Mesenchymal stem cell (in vitro differentiated cells and primary cell): ENCODE results near the gene LDLRAP1.
A peak's percentile ranks its signal among the peaks of the same experiment; 100 is the strongest.

ENCODE experiments used
- DNase-seq: peaks from one replicate; pipeline ENCODE4 v3.0.0-alpha.2; 2013
- H2AFZ ChIP-seq: one replicate; pipeline ENCODE4 v1.6.1; 2013; ENCODE audit warnings: low read depth, mild to moderate bottlenecking, control low read depth, inconsistent platforms, low read length, moderate library complexity
- H2AK5ac ChIP-seq: 2 replicates; pipeline ENCODE4 v1.6.1; 2013; ENCODE audit warnings: low read length, moderate library complexity, mild to moderate bottlenecking, inconsistent platforms; ENCODE audit not compliant: severe bottlenecking
- H2BK120ac ChIP-seq: one replicate; pipeline ENCODE4 v1.6.1; 2013; ENCODE audit warnings: low read depth, mild to moderate bottlenecking, inconsistent platforms, low read length, moderate library complexity
- H2BK12ac ChIP-seq, 2 experiments: one replicate each; pipeline ENCODE4 v1.6.1; 2013; ENCODE audit warnings: inconsistent platforms in 2 of 2, low read length in 2 of 2, mild to moderate bottlenecking in 2 of 2, moderate library complexity in 2 of 2, control low read depth in 1 of 2
- H2BK15ac ChIP-seq: one replicate; pipeline ENCODE4 v1.6.1; 2013; ENCODE audit warnings: mild to moderate bottlenecking, low read depth, inconsistent platforms; ENCODE audit not compliant: poor library complexity, severe bottlenecking
- H2BK5ac ChIP-seq: 2 replicates; pipeline ENCODE4 v1.6.1; 2013; ENCODE audit warnings: low read depth, mild to moderate bottlenecking, low read length, control low read depth, inconsistent platforms; ENCODE audit not compliant: poor library complexity, severe bottlenecking
- H3K14ac ChIP-seq, 2 experiments: one replicate each; pipeline ENCODE4 v1.6.1; 2013; ENCODE audit warnings: inconsistent platforms in 2 of 2, low read length in 2 of 2, control low read depth in 1 of 2, mild to moderate bottlenecking in 1 of 2, moderate library complexity in 1 of 2
- H3K18ac ChIP-seq, 2 experiments: one replicate each; pipeline ENCODE4 v1.6.1; 2013; ENCODE audit warnings: inconsistent platforms in 2 of 2, low read length in 2 of 2, control low read depth in 1 of 2, low read depth in 1 of 2, mild to moderate bottlenecking in 1 of 2
- H3K23ac ChIP-seq, 2 experiments: one replicate each; pipeline ENCODE4 v1.6.1; 2013; ENCODE audit warnings: inconsistent platforms in 2 of 2, low read length in 2 of 2, mild to moderate bottlenecking in 2 of 2, moderate library complexity in 2 of 2, control low read depth in 1 of 2
- H3K27ac ChIP-seq: 2 replicates; pipeline ENCODE4 v1.5.1; 2013; ENCODE audit warnings: mild to moderate bottlenecking, moderate library complexity, low read length, control low read depth, inconsistent platforms; ENCODE audit not compliant: poor library complexity, severe bottlenecking
- H3K27me3 ChIP-seq, 2 experiments: 2 replicates each; pipeline versions ENCODE4 v1.6.1 to v1.7.0; 2013; ENCODE audit warnings: low read length in 2 of 2, mild to moderate bottlenecking in 2 of 2, moderate library complexity in 2 of 2, control low read depth in 1 of 2, inconsistent platforms in 1 of 2; ENCODE audit not compliant: control insufficient read depth in 1 of 2, insufficient read depth in 1 of 2
- H3K36me3 ChIP-seq, 2 experiments: 2 replicates each; pipeline versions ENCODE4 v1.6.1 to v1.7.0; 2013; ENCODE audit warnings: low read length in 2 of 2, control low read depth in 1 of 2, inconsistent platforms in 1 of 2, low read depth in 1 of 2, mild to moderate bottlenecking in 1 of 2; ENCODE audit not compliant: insufficient read depth in 2 of 2, control insufficient read depth in 1 of 2
- H3K4ac ChIP-seq, 2 experiments: one replicate each; pipeline ENCODE4 v1.6.1; 2013; ENCODE audit warnings: inconsistent platforms in 2 of 2, low read length in 2 of 2, mild to moderate bottlenecking in 2 of 2, moderate library complexity in 2 of 2, control low read depth in 1 of 2, low read depth in 1 of 2
- H3K4me1 ChIP-seq: 2 replicates; pipeline ENCODE4 v1.6.1; 2013; ENCODE audit warnings: low read depth, low read length, control low read depth; ENCODE audit not compliant: control insufficient read depth, insufficient read depth
- H3K4me2 ChIP-seq: 2 replicates; pipeline ENCODE4 v1.6.1; 2013; ENCODE audit warnings: low read length, mild to moderate bottlenecking, inconsistent platforms; ENCODE audit not compliant: poor library complexity, severe bottlenecking
- H3K4me3 ChIP-seq, 2 experiments: 2 replicates each; pipeline versions ENCODE4 v1.5.1 to v1.7.0; 2013; ENCODE audit warnings: low read length in 2 of 2, mild to moderate bottlenecking in 2 of 2, control low read depth in 1 of 2, low read depth in 1 of 2; ENCODE audit not compliant: insufficient read depth in 1 of 2
- H3K79me1 ChIP-seq: replicated peaks from 2 replicates; pipeline ENCODE4 v1.6.1; 2013; ENCODE audit warnings: mild to moderate bottlenecking, control low read depth, low read length, inconsistent platforms; ENCODE audit not compliant: poor library complexity, severe bottlenecking
- H3K9ac ChIP-seq: 2 replicates; pipeline ENCODE4 v1.7.0; 2013; ENCODE audit warnings: mild to moderate bottlenecking, low read length, moderate library complexity
- H3K9me3 ChIP-seq: 2 replicates; pipeline ENCODE4 v1.7.0; 2013; ENCODE audit warnings: mild to moderate bottlenecking, low read length; ENCODE audit not compliant: control insufficient read depth
- H4K8ac ChIP-seq: one replicate; pipeline ENCODE4 v1.6.1; 2013; ENCODE audit warnings: inconsistent platforms, mild to moderate bottlenecking, low read length, moderate library complexity
- H4K91ac ChIP-seq: one replicate; pipeline ENCODE4 v1.6.1; 2013; ENCODE audit warnings: mild to moderate bottlenecking, low read length, inconsistent platforms
- WGBS: methylation state at CpG from one replicate; pipeline ENCODE4 v1.1.7; 2013; ENCODE audit warnings: mixed read lengths; 5-methylcytosine and 5-hydroxymethylcytosine counted together

LDLRAP1 gene

DNA sequence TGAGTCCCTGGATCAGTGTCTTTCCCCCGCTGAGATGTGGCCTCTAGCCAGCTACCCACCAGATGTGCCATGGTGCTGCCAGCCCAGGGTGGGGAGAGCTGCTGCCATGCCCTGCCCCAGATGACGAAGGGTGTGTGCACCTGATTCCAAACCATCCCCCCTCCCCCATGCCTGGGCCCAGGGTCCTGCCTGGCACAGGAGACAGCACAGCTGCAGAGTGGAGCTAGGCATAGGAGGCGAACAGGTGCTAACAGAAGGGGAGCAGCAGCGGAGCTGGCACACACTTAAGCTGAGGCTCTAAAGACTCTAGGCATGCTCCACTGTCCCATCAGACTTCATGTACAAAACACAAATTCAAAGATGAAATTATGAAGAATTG lies 9.0 kb upstream of the LDLRAP1 start:
- Histone ChIP-seq H3K36me3 (no peaks in the 10 kb centered on the region), H3K4ac (no peak overlapping the region), H3K79me1 (no peaks in the 10 kb centered on the region), H3K4me2 (no peak overlapping the region), H4K91ac (peak overlapping the region; percentile 2), H2AK5ac (no peak overlapping the region), H3K4me1 (peaks cover 8% of the 10 kb centered on the region), H3K27ac (no peak overlapping the region), H3K9me3 (no peaks in the 10 kb centered on the region), H3K23ac (no peak overlapping the region), H2AFZ (no peak overlapping the region), H2BK12ac (no peak overlapping the region), H2BK15ac (no peak overlapping the region), H3K9ac (no peak overlapping the region), H3K27me3 (peaks cover 6 to 28% of the 10 kb centered on the region in 2 experiments), H3K4me3 (peak overlapping the region in 1 of 2 experiments; percentile 1), H4K8ac (no peak overlapping the region), H3K14ac (no peak overlapping the region), H3K18ac (no peak overlapping the region), H2BK5ac (no peak overlapping the region), H2BK120ac (no peak overlapping the region)
- WGBS, result 100% methylated on average over 4 of the region's 4 CpGs
- DNase-seq, result no peak

DNA sequence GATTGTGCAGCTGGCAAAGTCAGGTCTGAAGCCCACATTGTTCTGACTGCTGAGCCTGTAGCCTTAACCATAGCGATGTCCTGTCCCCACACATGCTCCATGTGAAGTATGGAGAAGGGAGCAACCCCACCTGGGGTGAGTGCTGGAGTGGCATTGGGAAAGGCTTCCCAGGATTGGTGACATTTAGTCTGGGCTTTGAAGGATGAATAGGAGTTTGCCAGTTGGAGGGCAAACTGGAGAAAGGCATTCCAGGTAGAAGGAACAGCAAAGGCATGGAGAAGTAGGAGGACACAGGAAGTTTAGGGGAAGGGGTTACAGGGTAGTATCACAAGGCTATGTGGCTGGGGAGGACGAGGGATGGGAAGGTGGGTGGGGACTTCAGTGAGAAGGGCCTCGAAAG lies 7.3 kb upstream of the LDLRAP1 start:
- DNase-seq, result no peak
- H2AFZ ChIP-seq, result no peak overlapping the region
- WGBS, result 80% methylated on average over 3 of the region's 3 CpGs

GRCh38 chr1:25537153-25537831 lies 6.1 kb upstream of the LDLRAP1 start:
- Histone ChIP-seq H2BK15ac (no peak overlapping the region), H3K4me2 (no peak overlapping the region), H4K91ac (no peak overlapping the region), H3K23ac (no peak overlapping the region), H3K14ac (no peak overlapping the region), H3K27ac (no peak overlapping the region), H2AK5ac (no peak overlapping the region), H3K4me1 (peaks cover 8% of the 10 kb centered on the region), H2BK120ac (no peak overlapping the region), H4K8ac (no peak overlapping the region), H3K4ac (no peak overlapping the region), H3K9ac (no peak overlapping the region), H2BK5ac (no peak overlapping the region), H3K27me3 (peaks cover 6 to 14% of the 10 kb centered on the region in 2 experiments), H3K4me3 (no peak overlapping the region), H3K18ac (no peak overlapping the region), H3K9me3 (no peaks in the 10 kb centered on the region), H3K36me3 (no peaks in the 10 kb centered on the region), H3K79me1 (no peaks in the 10 kb centered on the region), H2AFZ (no peak overlapping the region), H2BK12ac (no peak overlapping the region)
- no peak for DNase-seq
- WGBS, result 45% methylated on average over 5 of the region's 7 CpGs

More for the DNA sequence above, 7.3 kb upstream of the LDLRAP1 start:
- Histone ChIP-seq H3K9ac (no peak overlapping the region), H3K4me1 (peaks cover 8% of the 10 kb centered on the region), H3K14ac (no peak overlapping the region), H2BK15ac (no peak overlapping the region), H3K4me2 (no peak overlapping the region), H3K18ac (no peak overlapping the region), H2AK5ac (no peak overlapping the region), H3K4ac (no peak overlapping the region), H3K79me1 (no peaks in the 10 kb centered on the region), H2BK12ac (no peak overlapping the region), H3K36me3 (no peaks in the 10 kb centered on the region), H3K4me3 (no peak overlapping the region), H4K8ac (no peak overlapping the region), H2BK120ac (no peak overlapping the region), H2BK5ac (no peak overlapping the region), H3K9me3 (no peaks in the 10 kb centered on the region), H3K27me3 (peaks cover 6 to 15% of the 10 kb centered on the region in 2 experiments), H3K23ac (no peak overlapping the region), H4K91ac (no peak overlapping the region), H3K27ac (no peak overlapping the region)

DNA sequence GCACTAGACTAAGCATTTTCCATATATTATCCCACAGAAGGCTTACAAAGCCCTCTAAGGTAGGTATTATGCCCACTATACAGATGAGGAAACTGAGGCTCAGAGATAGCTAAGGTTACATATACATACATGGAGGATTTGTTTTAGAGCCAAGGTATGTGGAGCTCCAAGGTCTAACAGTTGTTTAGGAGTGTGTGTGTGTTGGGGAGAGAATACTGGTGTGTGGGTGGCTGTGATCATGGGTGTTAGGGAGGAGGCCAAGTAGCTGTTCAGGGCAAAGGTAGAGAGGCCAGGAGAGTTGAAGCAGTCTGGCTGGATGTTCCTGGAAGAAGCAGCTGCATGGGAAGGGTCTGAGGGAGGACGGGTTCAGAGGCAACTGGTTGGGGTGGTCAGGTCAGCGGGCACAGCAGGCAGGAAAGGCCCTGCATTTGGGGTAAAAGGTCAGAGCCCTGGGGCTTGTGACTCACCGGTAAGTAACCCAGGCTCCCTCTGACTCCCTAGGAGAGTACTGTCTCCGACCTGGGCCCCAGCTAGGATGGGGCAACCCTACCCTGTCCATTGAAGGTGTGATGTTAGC lies 5.1 kb upstream of the LDLRAP1 start:
- H2BK12ac ChIP-seq, result no peak overlapping the region
- no peaks in the 10 kb centered on the region for H3K79me1 ChIP-seq
- no peak overlapping the region for H2BK15ac ChIP-seq
- H3K27ac ChIP-seq, result no peak overlapping the region
- 84% methylated on average over 4 of the region's 4 CpGs for WGBS
- no peak overlapping the region for H3K4me3 ChIP-seq
- H3K23ac ChIP-seq, result no peak overlapping the region
- H3K4me1 ChIP-seq, result peaks cover 6% of the 10 kb centered on the region
- no peak overlapping the region for H3K4ac ChIP-seq
- no peaks in the 10 kb centered on the region for H3K36me3 ChIP-seq
- no peak overlapping the region for H3K14ac ChIP-seq
- no peak overlapping the region for H2AK5ac ChIP-seq
- H2BK5ac ChIP-seq, result no peak overlapping the region
- no peak for DNase-seq
- H3K9ac ChIP-seq, result no peak overlapping the region
- no peak overlapping the region for H3K18ac ChIP-seq
- H2AFZ ChIP-seq, result no peak overlapping the region
- H3K4me2 ChIP-seq, result no peak overlapping the region
- H2BK120ac ChIP-seq, result no peak overlapping the region
- H4K91ac ChIP-seq, result no peak overlapping the region
- no peaks in the 10 kb centered on the region for H3K9me3 ChIP-seq
- no peak overlapping the region for H4K8ac ChIP-seq
- peaks cover 6 to 14% of the 10 kb centered on the region in 2 experiments for H3K27me3 ChIP-seq
